Measurements from ENCODE around the gene RAC2.
A peak's percentile ranks its signal among the peaks of the same experiment; 100 is the strongest.

The RAC2 gene

GRCh38 chr22:37219533-37219932 is 24.5 kb downstream of the RAC2 start:
- no peak for DNase-seq (ENCODE audit: low spot score)

- no peak for DNase-seq (ENCODE audit: low spot score)
Observed at GRCh38 chr22:37218771-37219411, 25.2 kb downstream of the RAC2 start.

- no peak for DNase-seq (ENCODE audit: low spot score)
Observed at GRCh38 chr22:37218399-37218770, 25.7 kb downstream of the RAC2 start.

GRCh38 chr22:37215890-37216289 is 28.2 kb downstream of the RAC2 start:
- DNase-seq (ENCODE audit: low spot score) = no peak

- no peak for DNase-seq (ENCODE audit: low spot score)
Observed at GRCh38 chr22:37214731-37215030, 29.4 kb downstream of the RAC2 start.

- no peak for DNase-seq (ENCODE audit: low spot score)
Observed at GRCh38 chr22:37213941-37214730, 29.9 kb downstream of the RAC2 start.

GRCh38 chr22:37213218-37213855 is 30.7 kb downstream of the RAC2 start:
- DNase-seq (ENCODE audit: low spot score) = no peak

- DNase-seq (ENCODE audit: low spot score) = peak; percentile 65
Observed at GRCh38 chr22:37212174-37212906, 31.7 kb downstream of the RAC2 start, which contains the start of gene SSTR3. Gene SSTR3, minus strand, starts transcription at chr22:37212477. Its CDS starts 4,674 bp downstream, at chr22:37207803.

GRCh38 chr22:37211866-37212173 is 32.2 kb downstream of the RAC2 start:
- no peak for DNase-seq (ENCODE audit: low spot score)

GRCh38 chr22:37211075-37211865 is 32.8 kb downstream of the RAC2 start:
- no peak for DNase-seq (ENCODE audit: low spot score)

- no peak for DNase-seq (ENCODE audit: low spot score)
Observed at GRCh38 chr22:37210041-37210803, 33.8 kb downstream of the RAC2 start.

GRCh38 chr22:37209140-37209845 is 34.8 kb downstream of the RAC2 start:
- DNase-seq (ENCODE audit: low spot score) = no peak

- DNase-seq (ENCODE audit: low spot score) = no peak
Observed at GRCh38 chr22:37208401-37209139, 35.5 kb downstream of the RAC2 start.

- DNase-seq (ENCODE audit: low spot score) = no peak
Observed at GRCh38 chr22:37207981-37208380, 36.1 kb downstream of the RAC2 start.

- DNase-seq (ENCODE audit: low spot score) = no peak
Observed at GRCh38 chr22:37206841-37207821, 36.9 kb downstream of the RAC2 start.

GRCh38 chr22:37206118-37206840 is 37.8 kb downstream of the RAC2 start:
- DNase-seq (ENCODE audit: low spot score) = no peak

- no peak for DNase-seq (ENCODE audit: low spot score)
Observed at GRCh38 chr22:37205046-37205445, 39.0 kb downstream of the RAC2 start.

Data from iPS-NIHi11 (cell line).